Right lobe of liver (tissue), 6 donors: ENCODE results near the gene GAL3ST1. TPM values are rescaled to one million over a fixed set of nuclear protein-coding genes. Genes with fewer than 3 reads are reported as not detected.

ENCODE experiments used
- ATAC-seq, 4 donors: fragments of 200-7000 bp; cut with Tn5 transposase; one replicate each; pipeline ENCODE4 v1.9.1; 2020; ENCODE audit warnings: mild to moderate bottlenecking in 4 of 4, moderate library complexity in 4 of 4
- DNase-seq, 3 donors: peaks; one replicate each; pipeline ENCODE4 v3.0.0-alpha.2; 2020
- H3K27ac ChIP-seq, 3 donors: fragments of 200-600 bp; one replicate each; pipeline ENCODE4 v1.8.0; 2022
- H3K27me3 ChIP-seq, 2 donors: fragments of 200-600 bp; one replicate each; pipeline ENCODE4 v1.8.0; 2022
- H3K36me3 ChIP-seq, 4 donors: fragments of 200-600 bp; sonication (generic) in 1 of 4; one replicate each; pipeline versions ENCODE4 v1.5.1 to v1.8.0; 2017 to 2022; ENCODE audit warnings: control low read depth in 1 of 4
- H3K4me1 ChIP-seq, 4 donors: fragments of 200-600 bp; sonication (generic) in 1 of 4; one replicate each; pipeline versions ENCODE4 v1.5.1 to v1.8.0; 2017 to 2022; ENCODE audit warnings: control low read depth in 1 of 4
- H3K4me3 ChIP-seq, 3 donors: fragments of 200-600 bp; one replicate each; pipeline ENCODE4 v1.8.0; 2022
- H3K9me3 ChIP-seq, 4 donors: fragments of 200-600 bp; sonication (generic) in 1 of 4; one replicate each; pipeline versions ENCODE4 v1.5.1 to v1.8.0; 2017 to 2022; ENCODE audit warnings: control low read depth in 1 of 4
- POLR2A ChIP-seq: fragments of 450-650 bp; IDR thresholded peaks from one replicate; pipeline ENCODE4 v1.6.1; 2017; ENCODE audit warnings: antibody characterized with exemption, mild to moderate bottlenecking
- WGBS: methylation state at CpG from one replicate; pipeline ENCODE4 v1.1.6; 2018; ENCODE audit warnings: low coverage, low lambda C conversion rate; ENCODE audit not compliant: insufficient coverage; ENCODE audit errors: missing lambda C conversion rate; 5-methylcytosine and 5-hydroxymethylcytosine counted together
- intact Hi-C, 2 donors: fragments of 100-400 bp; cut with DNase I; formaldehyde crosslinking; loops; one replicate each; pipeline versions ENCODE4 v1.11.2 to v1.14.1; 2022
- total RNA-seq, 6 experiments: library from RNA; depleted of rRNA in 2 of 6; stranded (reverse); fragments of >200 nt in 2 of 6; fragmentation: NEBNext Ultra II Directional in 3 of 6; extraction: Animal tissue kit (Norgen Biotek cat#: 25700) in 3 of 6; gene quantifications; one replicate each; pipeline versions ENCODE4 v1.1.0 to v1.2.4, GENCODE V29; 2016 to 2023
- TF ChIP-seq, protein P1 (sequence below), 4 donors: fragments of 200-600 bp in 3 of 4; fragments of 450-650 bp in 1 of 4; IDR thresholded peaks; one replicate each; pipeline versions ENCODE4 v1.5.1 to v1.8.0; 2016 to 2022; ENCODE audit warnings: antibody characterized with exemption in 4 of 4, mild to moderate bottlenecking in 2 of 4
- donor health status: DM: no; HTN: yes; CAD: no.
- donor health status: DM: no; HTN: no; CAD: no.
- donor health status: DM: no; HTN: no; CAD: no.
- donor health status: DM: no; HTN: yes; CAD: no.
- donor health status: DM: no; HTN: yes; CAD: no.

Gene GAL3ST1
- total RNA-seq, 6 experiments from 2014 or later, result 0.58 to 7.0 (median 3.3) TPM

DNA sequence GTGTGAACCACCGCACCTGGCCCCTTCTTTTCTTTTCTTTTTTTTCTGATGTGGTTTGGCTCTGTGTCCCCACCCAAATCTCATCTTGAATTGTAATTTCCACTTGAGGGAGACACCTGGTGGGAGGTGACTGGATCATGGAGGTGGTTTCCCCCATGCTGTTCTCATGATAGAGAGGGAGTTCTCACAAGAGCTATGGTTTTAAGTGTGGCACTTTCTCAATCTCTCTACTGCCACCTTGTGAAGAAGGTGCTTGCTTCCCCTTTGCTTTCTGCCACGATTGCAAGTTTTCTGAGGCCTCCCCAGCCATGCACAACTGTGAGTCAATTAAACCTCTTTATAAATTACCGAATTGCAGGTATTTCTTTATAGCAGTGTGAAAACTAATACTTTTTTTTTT, 27.6 kb upstream of the GAL3ST1 start:
- H3K4me3 ChIP-seq, result no peak overlapping the region
- ATAC-seq (peak in 1 of 4 donors; percentile 13), DNase-seq (no peak)
- H3K4me1 ChIP-seq, result peaks cover 0 to 11% (median 5%) of the 10 kb centered on the region in 4 donors
- intact Hi-C loops, result no loop called here
- TF ChIP-seq, protein P1, sequence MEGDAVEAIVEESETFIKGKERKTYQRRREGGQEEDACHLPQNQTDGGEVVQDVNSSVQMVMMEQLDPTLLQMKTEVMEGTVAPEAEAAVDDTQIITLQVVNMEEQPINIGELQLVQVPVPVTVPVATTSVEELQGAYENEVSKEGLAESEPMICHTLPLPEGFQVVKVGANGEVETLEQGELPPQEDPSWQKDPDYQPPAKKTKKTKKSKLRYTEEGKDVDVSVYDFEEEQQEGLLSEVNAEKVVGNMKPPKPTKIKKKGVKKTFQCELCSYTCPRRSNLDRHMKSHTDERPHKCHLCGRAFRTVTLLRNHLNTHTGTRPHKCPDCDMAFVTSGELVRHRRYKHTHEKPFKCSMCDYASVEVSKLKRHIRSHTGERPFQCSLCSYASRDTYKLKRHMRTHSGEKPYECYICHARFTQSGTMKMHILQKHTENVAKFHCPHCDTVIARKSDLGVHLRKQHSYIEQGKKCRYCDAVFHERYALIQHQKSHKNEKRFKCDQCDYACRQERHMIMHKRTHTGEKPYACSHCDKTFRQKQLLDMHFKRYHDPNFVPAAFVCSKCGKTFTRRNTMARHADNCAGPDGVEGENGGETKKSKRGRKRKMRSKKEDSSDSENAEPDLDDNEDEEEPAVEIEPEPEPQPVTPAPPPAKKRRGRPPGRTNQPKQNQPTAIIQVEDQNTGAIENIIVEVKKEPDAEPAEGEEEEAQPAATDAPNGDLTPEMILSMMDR (IDR thresholded peaks at IDR 0.05), result peak; percentile 33 to 44 (median 42)
- TF ChIP-seq POLR2A, result no peak
- H3K27ac ChIP-seq, result no peak overlapping the region
- WGBS, result 18% methylated on average over 2 of the region's 3 CpGs
- no peaks in the 10 kb centered on the region for H3K36me3 ChIP-seq
- no peaks in the 10 kb centered on the region for H3K27me3 ChIP-seq
- H3K9me3 ChIP-seq, result no peaks in the 10 kb centered on the region

DNA sequence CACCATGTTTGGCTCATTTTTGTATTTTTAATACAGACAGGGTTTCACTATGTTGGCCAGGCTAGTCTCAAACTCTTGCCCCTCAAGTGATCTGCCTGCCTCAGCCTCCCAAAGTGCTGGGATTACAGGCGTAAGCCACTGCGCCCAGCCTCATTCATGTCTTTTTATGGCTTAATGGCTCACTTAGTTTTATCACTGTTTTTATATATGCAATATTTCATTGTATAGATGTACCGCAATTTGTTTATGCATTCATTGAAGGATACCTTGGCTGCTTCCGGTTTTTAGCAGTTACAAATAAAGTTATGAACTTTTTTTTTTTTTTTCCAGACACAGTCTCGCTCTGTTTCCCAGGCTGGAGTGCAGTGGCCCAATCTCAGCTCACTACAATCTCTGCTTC, 27.0 kb upstream of the GAL3ST1 start:
- Histone ChIP-seq H3K4me3 (no peak overlapping the region), H3K36me3 (no peaks in the 10 kb centered on the region), H3K9me3 (no peaks in the 10 kb centered on the region), H3K27ac (no peak overlapping the region), H3K27me3 (no peaks in the 10 kb centered on the region), H3K4me1 (peaks cover 0 to 11% (median 5%) of the 10 kb centered on the region in 4 donors)
- no peak for ATAC-seq
- WGBS, result 74% methylated on average over 5 of the region's 5 CpGs
- intact Hi-C loops, result no loop called here
- TF ChIP-seq, protein P1 (IDR thresholded peaks at IDR 0.05), result no peak
- no peak for TF ChIP-seq POLR2A
- no peak for DNase-seq

DNA sequence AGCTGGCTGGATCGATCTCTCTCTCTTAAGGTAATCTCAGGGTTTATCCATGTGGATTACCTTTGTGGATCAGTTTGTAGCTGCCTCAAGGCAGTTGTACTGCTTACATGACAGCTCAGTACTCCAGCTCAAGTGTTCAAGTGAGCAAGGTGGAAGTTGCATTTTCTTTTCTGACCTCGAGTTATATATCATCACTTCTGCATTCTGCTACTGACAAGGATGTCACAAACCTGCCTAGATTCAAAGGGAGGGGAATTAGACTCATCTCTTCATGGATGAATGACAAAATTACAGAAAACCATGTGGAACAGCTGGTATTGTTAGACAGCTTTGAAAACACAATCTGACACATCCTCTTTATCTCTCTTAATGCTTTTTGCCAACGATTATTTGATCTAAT, 26.5 kb upstream of the GAL3ST1 start:
- ATAC-seq, result no peak
- WGBS, result 23% methylated on average over 3 of the region's 3 CpGs

DNA sequence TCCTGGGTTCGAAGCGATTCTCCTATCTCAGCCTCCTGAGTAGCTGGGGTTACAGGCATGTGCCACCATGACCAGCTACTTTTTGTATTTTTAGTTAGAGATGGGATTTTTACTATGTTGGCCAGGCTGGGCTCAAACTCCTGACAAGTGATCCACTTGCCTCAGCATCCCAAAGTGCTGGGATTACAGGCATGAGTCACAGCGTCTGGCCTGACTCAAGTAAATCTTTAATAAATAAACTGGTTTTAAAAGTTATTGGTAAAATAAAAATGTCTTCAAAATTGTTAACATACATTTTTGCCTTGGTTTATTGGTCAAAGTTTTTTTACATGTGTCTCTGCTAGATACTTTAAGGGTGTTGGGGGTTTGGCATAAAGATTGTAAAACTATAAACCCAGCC, 24.5 kb upstream of the GAL3ST1 start:
- ATAC-seq, result no peak
- Histone ChIP-seq H3K27me3 (no peaks in the 10 kb centered on the region), H3K4me1 (no peaks in the 10 kb centered on the region), H3K9me3 (no peaks in the 10 kb centered on the region), H3K4me3 (no peak overlapping the region), H3K36me3 (no peaks in the 10 kb centered on the region), H3K27ac (no peak overlapping the region)
- no peak for DNase-seq
- 84% methylated on average over 3 of the region's 3 CpGs for WGBS
- TF ChIP-seq POLR2A, result no peak
- TF ChIP-seq, protein P1 (IDR thresholded peaks at IDR 0.05), result no peak
- intact Hi-C loops, result no loop called here

More for the DNA sequence above, 26.5 kb upstream of the GAL3ST1 start:
- Histone ChIP-seq H3K4me1 (peaks cover 0 to 6% (median 2%) of the 10 kb centered on the region in 4 donors), H3K27me3 (no peaks in the 10 kb centered on the region), H3K27ac (no peak overlapping the region), H3K36me3 (no peaks in the 10 kb centered on the region), H3K4me3 (no peak overlapping the region), H3K9me3 (no peaks in the 10 kb centered on the region)
- no peak for DNase-seq
- TF ChIP-seq, protein P1 (IDR thresholded peaks at IDR 0.05), result no peak
- no peak for TF ChIP-seq POLR2A
- intact Hi-C loops, result no loop called here

DNA sequence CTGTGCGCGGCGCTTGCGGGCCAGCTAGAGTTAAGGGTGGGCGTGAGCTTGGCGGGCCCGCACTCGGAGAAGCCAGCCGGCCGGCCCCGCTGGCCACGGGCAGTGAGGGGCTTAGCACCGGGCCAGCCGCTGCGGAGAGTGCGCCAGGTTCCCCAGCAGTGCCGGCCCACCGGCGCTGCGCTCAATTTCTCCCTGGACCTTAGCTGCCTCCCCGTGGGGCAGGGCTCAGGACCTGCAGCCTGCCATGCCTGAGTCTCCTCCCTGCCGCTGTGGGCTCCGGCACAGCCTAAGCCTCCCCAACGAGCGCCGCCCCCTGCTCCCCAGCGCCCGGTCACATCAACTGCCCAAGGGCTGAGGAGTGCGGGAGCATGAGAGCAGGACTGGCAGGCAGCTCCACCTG, 22.4 kb upstream of the GAL3ST1 start:
- DNase-seq, result no peak
- TF ChIP-seq, protein P1 (IDR thresholded peaks at IDR 0.05), result no peak

More for the DNA sequence above, 22.4 kb upstream of the GAL3ST1 start:
- H3K27me3 ChIP-seq, result no peaks in the 10 kb centered on the region
- intact Hi-C loops, result no loop called here
- H3K27ac ChIP-seq, result no peak overlapping the region
- no peaks in the 10 kb centered on the region for H3K36me3 ChIP-seq
- ATAC-seq, result no peak
- no peaks in the 10 kb centered on the region for H3K9me3 ChIP-seq
- H3K4me1 ChIP-seq, result peaks cover 0 to 4% (median 0%) of the 10 kb centered on the region in 4 donors
- H3K4me3 ChIP-seq, result no peak overlapping the region
- WGBS, result 100% methylated on average over 2 of the region's 29 CpGs
